H9 (cell line): ENCODE measurements around the gene WNT8B. TPM values are rescaled to one million over a fixed set of nuclear protein-coding genes. Genes with fewer than 3 reads are reported as not detected.

Experiments
- DNase-seq: peaks from one replicate; pipeline ENCODE4 v3.0.0-alpha.2; 2017
- H2AFZ ChIP-seq: one replicate; pipeline ENCODE4 v1.6.1; 2013; ENCODE audit warnings: mild to moderate bottlenecking, low read length, control low read depth, moderate library complexity
- H2AK5ac ChIP-seq: 2 replicates; pipeline ENCODE4 v1.6.1; 2013; ENCODE audit warnings: low read length, control low read depth, mixed read lengths; ENCODE audit not compliant: insufficient read length
- H2BK120ac ChIP-seq: one replicate; pipeline ENCODE4 v1.6.1; 2013; ENCODE audit warnings: low read depth, mild to moderate bottlenecking, low read length, control low read depth, inconsistent platforms; ENCODE audit not compliant: poor library complexity, severe bottlenecking
- H2BK12ac ChIP-seq: 2 replicates; pipeline ENCODE4 v1.6.1; 2013; ENCODE audit warnings: low read length, control low read depth, mixed read lengths, low read depth; ENCODE audit not compliant: insufficient read length
- H2BK15ac ChIP-seq: 2 replicates; pipeline ENCODE4 v1.6.1; 2013; ENCODE audit warnings: low read depth, low read length, control low read depth
- H2BK20ac ChIP-seq: one replicate; pipeline ENCODE4 v1.6.1; 2013; ENCODE audit warnings: low read depth, mild to moderate bottlenecking, low read length, control low read depth, inconsistent platforms; ENCODE audit not compliant: poor library complexity, severe bottlenecking
- H2BK5ac ChIP-seq: 2 replicates; pipeline ENCODE4 v1.6.1; 2013; ENCODE audit warnings: low read length, control low read depth, mixed read lengths; ENCODE audit not compliant: insufficient read length
- H3K14ac ChIP-seq: 2 replicates; pipeline ENCODE4 v1.6.1; 2013; ENCODE audit warnings: low read length, control low read depth; ENCODE audit not compliant: insufficient read depth
- H3K18ac ChIP-seq: 2 replicates; pipeline ENCODE4 v1.6.1; 2013; ENCODE audit warnings: low read depth, mild to moderate bottlenecking, mixed read lengths, low read length, control low read depth; ENCODE audit not compliant: insufficient read length
- H3K23ac ChIP-seq: 2 replicates; pipeline ENCODE4 v1.6.1; 2013; ENCODE audit warnings: low read length, control low read depth, mixed read lengths, low read depth; ENCODE audit not compliant: insufficient read length
- H3K23me2 ChIP-seq: 2 replicates; pipeline ENCODE4 v1.6.1; 2013; ENCODE audit warnings: low read depth, mild to moderate bottlenecking, mixed read lengths, low read length, control low read depth; ENCODE audit not compliant: insufficient read length, poor library complexity, severe bottlenecking
- H3K27ac ChIP-seq: 2 replicates; pipeline ENCODE4 v1.5.1; 2013; ENCODE audit warnings: low read length, control low read depth, mixed read lengths, low read depth; ENCODE audit not compliant: insufficient read length
- H3K27me3 ChIP-seq: 2 replicates; pipeline ENCODE4 v1.6.1; 2013; ENCODE audit warnings: low read length, control low read depth, inconsistent platforms; ENCODE audit not compliant: insufficient read depth
- H3K4ac ChIP-seq: 2 replicates; pipeline ENCODE4 v1.6.1; 2013; ENCODE audit warnings: low read depth, mild to moderate bottlenecking, control low read depth, inconsistent platforms, low read length, moderate library complexity
- H3K4me1 ChIP-seq: 2 replicates; pipeline ENCODE4 v1.6.1; 2013; ENCODE audit warnings: low read length, control low read depth, inconsistent platforms; ENCODE audit not compliant: insufficient read depth
- H3K4me2 ChIP-seq: 2 replicates; pipeline ENCODE4 v1.6.1; 2013; ENCODE audit warnings: low read length, control low read depth, mixed read lengths; ENCODE audit not compliant: insufficient read length, insufficient read depth
- H3K56ac ChIP-seq: 2 replicates; pipeline ENCODE4 v1.6.1; 2013; ENCODE audit warnings: low read depth, mild to moderate bottlenecking, mixed read lengths, low read length, control low read depth; ENCODE audit not compliant: insufficient read length
- H3K79me1 ChIP-seq: 2 replicates; pipeline ENCODE4 v1.6.1; 2013; ENCODE audit warnings: low read depth, mild to moderate bottlenecking, moderate library complexity, low read length, control low read depth, inconsistent platforms; ENCODE audit not compliant: insufficient read depth, poor library complexity, severe bottlenecking
- H3K79me2 ChIP-seq: 2 replicates; pipeline ENCODE4 v1.6.1; 2013; ENCODE audit warnings: low read length, control low read depth, inconsistent platforms; ENCODE audit not compliant: insufficient read depth
- H3K9ac ChIP-seq: 2 replicates; pipeline ENCODE4 v1.6.1; 2013; ENCODE audit warnings: low read length, control low read depth, mixed read lengths; ENCODE audit not compliant: insufficient read length; ENCODE audit errors: extremely low read depth
- H3K9me3 ChIP-seq: one replicate; pipeline ENCODE4 v1.6.1; 2013; ENCODE audit warnings: low read depth, low read length, inconsistent platforms; ENCODE audit not compliant: control insufficient read depth
- H3T11ph ChIP-seq: one replicate; pipeline ENCODE4 v1.6.1; 2013; ENCODE audit warnings: mild to moderate bottlenecking, low read length, control low read depth, inconsistent platforms
- H4K20me1 ChIP-seq: one replicate; pipeline ENCODE4 v1.6.1; 2013; ENCODE audit not compliant: control insufficient read depth, insufficient read length, insufficient read depth
- H4K5ac ChIP-seq: 2 replicates; pipeline ENCODE4 v1.6.1; 2013; ENCODE audit warnings: low read depth, mild to moderate bottlenecking, mixed read lengths, low read length, control low read depth; ENCODE audit not compliant: insufficient read length
- H4K8ac ChIP-seq: replicated peaks from 2 replicates; pipeline ENCODE4 v1.6.1; 2013; ENCODE audit warnings: low read length, control low read depth, mixed read lengths, low read depth; ENCODE audit not compliant: insufficient read length
- H4K91ac ChIP-seq: 2 replicates; pipeline ENCODE4 v1.6.1; 2013; ENCODE audit warnings: low read depth, mild to moderate bottlenecking, moderate library complexity, mixed read lengths, low read length, control low read depth; ENCODE audit not compliant: insufficient read length
- H3K27ac Mint-ChIP-seq, 3 experiments: 2 replicates in 2 of 3; 3 replicates in 1 of 3; pipeline ENCODE4 v1.8.0; 2020 to 2021; ENCODE audit warnings: mixed read lengths in 3 of 3, mild to moderate bottlenecking in 1 of 3, moderate library complexity in 1 of 3
- H3K27me3 Mint-ChIP-seq: 2 replicates; pipeline ENCODE4 v1.8.0; 2021; ENCODE audit warnings: low read depth, mild to moderate bottlenecking, moderate library complexity, mixed read lengths
- H3K36me3 Mint-ChIP-seq, 3 experiments: 2 replicates in 2 of 3; 3 replicates in 1 of 3; pipeline ENCODE4 v1.8.0; 2020 to 2021; ENCODE audit warnings: low read depth in 3 of 3, mixed read lengths in 3 of 3; ENCODE audit not compliant: insufficient read depth in 1 of 3
- H3K4me1 Mint-ChIP-seq, 2 experiments: 2 replicates each; pipeline ENCODE4 v1.8.0; 2020; ENCODE audit warnings: mixed read lengths in 2 of 2
- H3K4me3 Mint-ChIP-seq, 2 experiments: 2 replicates in 1 of 2; 3 replicates in 1 of 2; pipeline ENCODE4 v1.8.0; 2020 to 2021; ENCODE audit warnings: mild to moderate bottlenecking in 2 of 2, mixed read lengths in 2 of 2, moderate library complexity in 1 of 2
- H3K9me3 Mint-ChIP-seq, 2 experiments: 2 replicates in 1 of 2; 3 replicates in 1 of 2; pipeline ENCODE4 v1.8.0; 2020; ENCODE audit warnings: mild to moderate bottlenecking in 2 of 2, mixed read lengths in 2 of 2, moderate library complexity in 1 of 2
- WGBS: extraction: QIAGEN DNeasy Blood & Tissue Kit; methylation state at CpG from one replicate; pipeline ENCODE4 v1.1.7; 2013; ENCODE audit warnings: missing lambda C conversion rate, low lambda C conversion rate, mixed read lengths; ENCODE audit not compliant: insufficient read length; ENCODE audit errors: extremely low coverage; 5-methylcytosine and 5-hydroxymethylcytosine counted together
- total RNA-seq: library from RNA; stranded (reverse); gene quantifications from 2 replicates; pipeline ENCODE4 v1.2.1, GENCODE V29; 2021
- TF ChIP-seq, protein P1 (sequence below): fragments of 200-600 bp; sonication (generic); conservative IDR thresholded peaks from 3 replicates; pipeline ENCODE4 v1.8.0; 2021; ENCODE audit warnings: antibody characterized with exemption, mild to moderate bottlenecking

The WNT8B gene
- total RNA-seq, 1 experiment from 2014 or later = not detected

GRCh38 chr10:100470367-100470766, 7.6 kb downstream of the WNT8B start:
- H3K27me3 Mint-ChIP-seq = peaks cover 92% of the 10 kb centered on the region
- H3K4me2 ChIP-seq = no peak overlapping the region

More at GRCh38 chr10:100470367-100470766, 7.6 kb downstream of the WNT8B start:
- Mint-ChIP-seq H3K27ac (no peak overlapping the region), H3K4me3 (no peak overlapping the region), H3K36me3 (no peaks in the 10 kb centered on the region), H3K9me3 (no peaks in the 10 kb centered on the region), H3K4me1 (0 out of 4 replicates have a peak, but pooled peaks cover 0 to 3% of the 10 kb centered on the region in 2 experiments)
- Histone ChIP-seq H2BK5ac (no peak overlapping the region), H3K23ac (no peak overlapping the region), H2BK12ac (no peak overlapping the region), H3K14ac (no peak overlapping the region), H4K8ac (no peak overlapping the region), H3K27ac (no peak overlapping the region), H2BK20ac (no peak overlapping the region), H2BK15ac (no peak overlapping the region), H2AFZ (no peak overlapping the region), H3T11ph (no peak overlapping the region), H4K20me1 (no peaks in the 10 kb centered on the region), H3K27me3 (no peaks in the 10 kb centered on the region), H4K5ac (no peak overlapping the region), H3K23me2 (no peaks in the 10 kb centered on the region), H2BK120ac (no peak overlapping the region), H3K79me2 (no peaks in the 10 kb centered on the region), H3K18ac (no peak overlapping the region), H3K56ac (no peak overlapping the region), H2AK5ac (no peak overlapping the region), H3K79me1 (no peaks in the 10 kb centered on the region), H4K91ac (no peak overlapping the region), H3K9me3 (no peaks in the 10 kb centered on the region), H3K4ac (no peak overlapping the region), H3K4me1 (no peaks in the 10 kb centered on the region), H3K9ac (no peak overlapping the region)
- no CpG with 5 or more reads among the region's 3 CpGs for WGBS
- TF ChIP-seq, protein P1, sequence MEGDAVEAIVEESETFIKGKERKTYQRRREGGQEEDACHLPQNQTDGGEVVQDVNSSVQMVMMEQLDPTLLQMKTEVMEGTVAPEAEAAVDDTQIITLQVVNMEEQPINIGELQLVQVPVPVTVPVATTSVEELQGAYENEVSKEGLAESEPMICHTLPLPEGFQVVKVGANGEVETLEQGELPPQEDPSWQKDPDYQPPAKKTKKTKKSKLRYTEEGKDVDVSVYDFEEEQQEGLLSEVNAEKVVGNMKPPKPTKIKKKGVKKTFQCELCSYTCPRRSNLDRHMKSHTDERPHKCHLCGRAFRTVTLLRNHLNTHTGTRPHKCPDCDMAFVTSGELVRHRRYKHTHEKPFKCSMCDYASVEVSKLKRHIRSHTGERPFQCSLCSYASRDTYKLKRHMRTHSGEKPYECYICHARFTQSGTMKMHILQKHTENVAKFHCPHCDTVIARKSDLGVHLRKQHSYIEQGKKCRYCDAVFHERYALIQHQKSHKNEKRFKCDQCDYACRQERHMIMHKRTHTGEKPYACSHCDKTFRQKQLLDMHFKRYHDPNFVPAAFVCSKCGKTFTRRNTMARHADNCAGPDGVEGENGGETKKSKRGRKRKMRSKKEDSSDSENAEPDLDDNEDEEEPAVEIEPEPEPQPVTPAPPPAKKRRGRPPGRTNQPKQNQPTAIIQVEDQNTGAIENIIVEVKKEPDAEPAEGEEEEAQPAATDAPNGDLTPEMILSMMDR = no peak
- no peak for DNase-seq
